HepG2 (cell line): ENCODE data around the gene CDK15. TPM values are rescaled to one million over a fixed set of nuclear protein-coding genes. Genes with fewer than 3 reads are reported as not detected.

Experiments
- ATAC-seq: fragments of 200-7000 bp; cut with Tn5 transposase; 3 replicates; pipeline ENCODE4 v1.9.1; 2020; ENCODE audit warnings: mild to moderate bottlenecking, moderate library complexity
- BruUV-seq: library from RNA; stranded (reverse); fragments of 400-500 nt; replicated peaks from 2 replicates; lab custom pipeline; 2021; lab: Mats Ljungman, UMichigan
- CTCF ChIA-PET: fragments of 300-600 bp; formaldehyde crosslinking; extraction: SDS; loops from one replicate; lab custom pipeline; 2021; ENCODE audit warnings: low total read pairs, inconsistent platforms, low intra/inter-chr PET ratio; lab: Yijun Ruan, JAX
- POLR2A ChIA-PET: fragments of 350-600 bp; sonication (Branson Sonifier 250); formaldehyde crosslinking; loops from one replicate; lab custom pipeline; 2020; ENCODE audit warnings: antibody characterized with exemption, inconsistent platforms; lab: Yijun Ruan, JAX
- DNase-seq: peaks from one replicate; pipeline ENCODE4 v3.0.0-alpha.2; 2015; ENCODE audit warnings: low spot score
- FAIRE-seq: peaks from 3 replicates; lab custom pipeline; 2011; peaks lifted over from hg19 to GRCh38; lab: Jason Lieb, UNC
- H2AFZ ChIP-seq: one replicate; pipeline ENCODE4 v1.6.1; 2011; ENCODE audit warnings: low read length, inconsistent platforms
- H3K27ac ChIP-seq: fragments of 300-600 bp; 3 replicates; pipeline ENCODE4 v1.8.0; 2011; ENCODE audit warnings: mixed run types, mild to moderate bottlenecking, mixed read lengths, low read length, inconsistent platforms; ENCODE audit not compliant: insufficient read depth; ENCODE audit errors: extremely low read length
- H3K27me3 ChIP-seq, 2 experiments: fragments of 200-600 bp in 1 of 2; 2 replicates in 1 of 2; 3 replicates in 1 of 2; pipeline versions ENCODE4 v1.6.0 to v1.8.0; 2011; ENCODE audit warnings: low read length in 2 of 2, mild to moderate bottlenecking in 2 of 2, moderate library complexity in 2 of 2, inconsistent platforms in 1 of 2; ENCODE audit not compliant: insufficient read depth in 2 of 2, control insufficient read depth in 1 of 2
- H3K36me3 ChIP-seq, 2 experiments: fragments of 200-600 bp in 1 of 2; replicated peaks in 1 of 2; 2 replicates in 1 of 2; 3 replicates in 1 of 2; pipeline versions ENCODE4 v1.5.1 to v1.8.0; 2011; ENCODE audit warnings: low read length in 2 of 2, inconsistent platforms in 1 of 2; ENCODE audit not compliant: insufficient read depth in 2 of 2, control insufficient read depth in 1 of 2
- H3K4me1 ChIP-seq: 2 replicates; pipeline ENCODE4 v1.5.1; 2012; ENCODE audit warnings: low read length, inconsistent platforms; ENCODE audit not compliant: insufficient read depth
- H3K4me2 ChIP-seq: 2 replicates; pipeline ENCODE4 v1.6.0; 2011; ENCODE audit warnings: low read depth, low read length, inconsistent platforms
- H3K4me3 ChIP-seq, 3 experiments: fragments of 200-600 bp in 1 of 3; sonication (generic), shearing (Covaris generic) in 1 of 3; replicated peaks in 1 of 3; 2 replicates each; pipeline ENCODE4 v1.5.1; 2011 to 2016; ENCODE audit warnings: low read length in 3 of 3, inconsistent platforms in 2 of 3, low read depth in 2 of 3, mild to moderate bottlenecking in 2 of 3, control low read depth in 1 of 3, mixed read lengths in 1 of 3; ENCODE audit not compliant: insufficient read depth in 1 of 3
- H3K79me2 ChIP-seq: one replicate; pipeline ENCODE4 v1.6.1; 2011; ENCODE audit warnings: low read length, inconsistent platforms; ENCODE audit not compliant: insufficient read depth
- H3K9ac ChIP-seq: 2 replicates; pipeline ENCODE4 v1.6.0; 2011; ENCODE audit warnings: mild to moderate bottlenecking, low read depth, low read length, inconsistent platforms; ENCODE audit not compliant: insufficient read depth
- H3K9me3 ChIP-seq: 2 replicates; pipeline ENCODE4 v1.5.1; 2012; ENCODE audit warnings: mild to moderate bottlenecking, low read length
- H4K20me1 ChIP-seq: 2 replicates; pipeline ENCODE4 v1.6.0; 2011; ENCODE audit warnings: inconsistent platforms, mild to moderate bottlenecking, low read length, moderate library complexity; ENCODE audit not compliant: insufficient read depth
- CCDC6 ChIP-seq: sonication (generic); formaldehyde crosslinking; IDR thresholded peaks from 2 replicates; pipeline ENCODE4 v1.8.1; 2022; ENCODE audit warnings: mild to moderate bottlenecking, missing genetic modification reagents, moderate library complexity
- DNMT1 ChIP-seq: sonication (generic); formaldehyde crosslinking; IDR thresholded peaks from 2 replicates; pipeline ENCODE4 v1.5.1; 2020; ENCODE audit warnings: mild to moderate bottlenecking, missing genetic modification reagents
- GPN1 ChIP-seq: sonication (generic); formaldehyde crosslinking; IDR thresholded peaks from 2 replicates; pipeline ENCODE4 v1.5.1; 2020; ENCODE audit warnings: missing genetic modification reagents, borderline replicate concordance
- HNRNPL ChIP-seq: fragments of 200-400 bp; formaldehyde crosslinking; IDR thresholded peaks from 2 replicates; pipeline ENCODE4 v1.6.1; 2017; ENCODE audit warnings: mild to moderate bottlenecking, low read depth, low read length
- SALL2 ChIP-seq: sonication (generic); formaldehyde crosslinking; IDR thresholded peaks from 2 replicates; pipeline ENCODE4 v1.8.1; 2023; ENCODE audit warnings: mild to moderate bottlenecking, missing genetic modification reagents, inconsistent platforms
- TBX2 ChIP-seq: sonication (generic); formaldehyde crosslinking; IDR thresholded peaks from 2 replicates; pipeline ENCODE4 v1.5.0; 2020; ENCODE audit warnings: missing genetic modification reagents, mild to moderate bottlenecking, borderline replicate concordance
- TCF7L2 ChIP-seq: IDR thresholded peaks from 2 replicates; pipeline ENCODE4 v1.6.1; 2011; ENCODE audit warnings: mild to moderate bottlenecking, low read depth, low read length, moderate library complexity
- ZNF30 ChIP-seq: sonication (generic); formaldehyde crosslinking; IDR thresholded peaks from 2 replicates; pipeline ENCODE4 v1.5.0; 2020; ENCODE audit warnings: mild to moderate bottlenecking, missing genetic modification reagents
- ZNF343 ChIP-seq: sonication (generic); formaldehyde crosslinking; IDR thresholded peaks from 2 replicates; pipeline ENCODE4 v1.4.0; 2020; ENCODE audit warnings: mild to moderate bottlenecking, missing genetic modification reagents
- ZNF468 ChIP-seq: sonication (generic); formaldehyde crosslinking; IDR thresholded peaks from 2 replicates; pipeline ENCODE4 v1.8.0; 2022; ENCODE audit warnings: mild to moderate bottlenecking, moderate library complexity, missing genetic modification reagents
- ZSCAN25 ChIP-seq: sonication (generic); formaldehyde crosslinking; IDR thresholded peaks from 2 replicates; pipeline ENCODE4 v1.8.0; 2022; ENCODE audit warnings: mild to moderate bottlenecking, missing genetic modification reagents
- in situ Hi-C: cut with HindIII; loops from 2 replicates; pipeline ENCODE4 v1.10.0; 2017; ENCODE audit warnings: low pct_unique_long_range_greater_than_20kb; ENCODE audit not compliant: extremely low pct_ligation_motif_present
- intact Hi-C: fragments of 100-400 bp; cut with micrococcal nuclease; formaldehyde crosslinking; loops from one replicate; pipeline ENCODE4 v1.10.0; 2022; ENCODE audit not compliant: unreplicated experiment
- polyA plus RNA-seq, 8 experiments: library from polyadenylated mRNA; depleted of rRNA in 3 of 8; stranded (reverse) in 7 of 8; unstranded in 1 of 8; fragments of >200 nt; fragmentation: Illumina TruSeq in 4 of 8; extraction: Trizol in 4 of 8; gene quantifications; 2 replicates each; pipeline versions ENCODE4 v1.2.1 to v1.2.3, GENCODE V29; 2011 to 2016; ENCODE audit warnings: low read depth in 4 of 8, missing spikeins in 1 of 8, mixed read lengths in 1 of 8; ENCODE audit not compliant: insufficient read depth in 1 of 8
- total RNA-seq, 5 experiments: library from RNA; depleted of rRNA; stranded (reverse); fragments of >200 nt; fragmentation: Illumina TruSeq; extraction: Trizol; gene quantifications; 2 replicates each; pipeline ENCODE4 v1.2.3, GENCODE V29; 2016; ENCODE audit warnings: low read depth in 1 of 5
- TF ChIP-seq, protein P1 (sequence below): sonication (generic); formaldehyde crosslinking; IDR thresholded peaks from 2 replicates; pipeline ENCODE4 v1.8.0; 2022; ENCODE audit warnings: missing genetic modification reagents, mild to moderate bottlenecking, inconsistent platforms, borderline replicate concordance
- TF ChIP-seq, protein P2 (sequence below): sonication (generic); formaldehyde crosslinking; IDR thresholded peaks from 2 replicates; pipeline ENCODE4 v1.5.1; 2020; ENCODE audit warnings: missing genetic modification reagents, mild to moderate bottlenecking, borderline replicate concordance
- TF ChIP-seq, protein P3 (sequence below): sonication (generic); formaldehyde crosslinking; IDR thresholded peaks from 2 replicates; pipeline ENCODE4 v1.5.0; 2020; ENCODE audit warnings: missing genetic modification reagents

Gene CDK15
- total and polyA plus RNA-seq, 2 of the 13 experiments (the other 11 are each of a cell fraction or from before 2014, with no cell fraction given) = not detected

DNA sequence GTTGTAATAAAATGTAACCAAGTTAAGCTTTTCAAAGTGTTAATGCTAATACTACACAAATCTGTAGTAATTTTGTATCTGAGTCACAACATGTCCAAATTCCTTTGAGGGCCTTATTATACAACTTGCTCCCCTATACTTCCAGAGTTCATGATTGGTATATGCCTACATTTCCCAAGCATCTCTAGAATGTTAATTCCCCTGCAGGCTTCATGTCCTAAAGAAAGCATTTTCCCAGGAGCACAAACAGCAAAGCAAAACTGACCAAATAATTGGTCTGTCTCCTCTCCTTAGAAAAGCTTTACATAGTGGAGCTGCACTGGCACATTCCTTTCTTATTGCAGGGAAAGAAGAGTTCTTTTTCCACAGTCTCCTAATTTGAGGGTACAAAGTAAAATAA lies 29.3 kb upstream of the CDK15 start:
- TF ChIP-seq ZNF343 (no peak), HNRNPL (no peak), SALL2 (CRISPR knock-in tag) (no peak), TBX2 (CRISPR knock-in tag) (no peak), GPN1 (no peak), ZSCAN25 (no peak), TCF7L2 (no peak), CCDC6 (CRISPR knock-in tag) (no peak), ZNF30 (CRISPR knock-in tag) (no peak), DNMT1 (no peak), ZNF468 (no peak)
- TF ChIP-seq, protein P1, sequence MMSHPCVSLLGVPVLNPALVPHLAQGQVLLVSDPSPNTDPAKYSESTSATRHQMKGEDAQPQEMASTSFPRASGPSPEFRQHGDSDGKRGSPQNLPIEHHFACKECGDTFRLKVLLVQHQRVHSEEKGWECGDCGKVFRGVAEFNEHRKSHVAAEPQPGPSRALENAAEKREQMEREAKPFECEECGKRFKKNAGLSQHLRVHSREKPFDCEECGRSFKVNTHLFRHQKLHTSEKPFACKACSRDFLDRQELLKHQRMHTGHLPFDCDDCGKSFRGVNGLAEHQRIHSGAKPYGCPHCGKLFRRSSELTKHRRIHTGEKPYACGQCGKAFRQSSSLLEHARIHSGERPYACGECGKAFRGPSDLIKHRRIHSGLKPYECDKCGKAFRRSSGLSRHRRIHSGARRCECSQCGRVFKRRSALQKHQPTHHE (CRISPR knock-in tag) = no peak
- TF ChIP-seq, protein P2, sequence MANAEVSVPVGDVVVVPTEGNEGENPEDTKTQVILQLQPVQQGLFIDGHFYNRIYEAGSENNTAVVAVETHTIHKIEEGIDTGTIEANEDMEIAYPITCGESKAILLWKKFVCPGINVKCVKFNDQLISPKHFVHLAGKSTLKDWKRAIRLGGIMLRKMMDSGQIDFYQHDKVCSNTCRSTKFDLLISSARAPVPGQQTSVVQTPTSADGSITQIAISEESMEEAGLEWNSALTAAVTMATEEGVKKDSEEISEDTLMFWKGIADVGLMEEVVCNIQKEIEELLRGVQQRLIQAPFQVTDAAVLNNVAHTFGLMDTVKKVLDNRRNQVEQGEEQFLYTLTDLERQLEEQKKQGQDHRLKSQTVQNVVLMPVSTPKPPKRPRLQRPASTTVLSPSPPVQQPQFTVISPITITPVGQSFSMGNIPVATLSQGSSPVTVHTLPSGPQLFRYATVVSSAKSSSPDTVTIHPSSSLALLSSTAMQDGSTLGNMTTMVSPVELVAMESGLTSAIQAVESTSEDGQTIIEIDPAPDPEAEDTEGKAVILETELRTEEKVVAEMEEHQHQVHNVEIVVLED (CRISPR knock-in tag) = no peak
- TF ChIP-seq, protein P3, sequence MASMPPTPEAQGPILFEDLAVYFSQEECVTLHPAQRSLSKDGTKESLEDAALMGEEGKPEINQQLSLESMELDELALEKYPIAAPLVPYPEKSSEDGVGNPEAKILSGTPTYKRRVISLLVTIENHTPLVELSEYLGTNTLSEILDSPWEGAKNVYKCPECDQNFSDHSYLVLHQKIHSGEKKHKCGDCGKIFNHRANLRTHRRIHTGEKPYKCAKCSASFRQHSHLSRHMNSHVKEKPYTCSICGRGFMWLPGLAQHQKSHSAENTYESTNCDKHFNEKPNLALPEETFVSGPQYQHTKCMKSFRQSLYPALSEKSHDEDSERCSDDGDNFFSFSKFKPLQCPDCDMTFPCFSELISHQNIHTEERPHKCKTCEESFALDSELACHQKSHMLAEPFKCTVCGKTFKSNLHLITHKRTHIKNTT (CRISPR knock-in tag) = no peak
- CTCF ChIA-PET = no interaction called here

More for the DNA sequence above, 29.3 kb upstream of the CDK15 start:
- DNase-seq (no peak), ATAC-seq (no peak), FAIRE-seq (no peak)
- H3K9ac ChIP-seq = no peak overlapping the region
- H3K4me2 ChIP-seq = no peak overlapping the region
- peaks cover 71% of the 10 kb centered on the region for H3K79me2 ChIP-seq
- intact Hi-C loops = no loop called here
- H2AFZ ChIP-seq = no peak overlapping the region
- BruUV-seq = no TSS peak
- in situ Hi-C loops = no loop called here
- peaks cover 55% of the 10 kb centered on the region for H3K4me1 ChIP-seq
- H3K36me3 ChIP-seq = no peaks in the 10 kb centered on the region; a peak in 1 of 5 replicates
- POLR2A ChIA-PET = no interaction called here
- H3K27ac ChIP-seq = no peak overlapping the region
- no peaks in the 10 kb centered on the region for H3K9me3 ChIP-seq
- no peaks in the 10 kb centered on the region for H4K20me1 ChIP-seq
- no peak overlapping the region for H3K4me3 ChIP-seq
- H3K27me3 ChIP-seq = no peaks in the 10 kb centered on the region; a peak in 1 of 5 replicates
